Mesangial cell (primary cell): Measurements from ENCODE around the gene OSR1. TPM values are rescaled to one million over a fixed set of nuclear protein-coding genes. Genes with fewer than 3 reads are reported as not detected.

ENCODE experiments used
- total RNA-seq: library from RNA; depleted of rRNA; stranded (reverse); fragments of >200 nt; gene quantifications from 2 replicates; pipeline ENCODE4 v1.2.3, GENCODE V29; 2015

OSR1 gene
- 0.81 and 3.7 TPM in 2 replicates for total RNA-seq

DNA sequence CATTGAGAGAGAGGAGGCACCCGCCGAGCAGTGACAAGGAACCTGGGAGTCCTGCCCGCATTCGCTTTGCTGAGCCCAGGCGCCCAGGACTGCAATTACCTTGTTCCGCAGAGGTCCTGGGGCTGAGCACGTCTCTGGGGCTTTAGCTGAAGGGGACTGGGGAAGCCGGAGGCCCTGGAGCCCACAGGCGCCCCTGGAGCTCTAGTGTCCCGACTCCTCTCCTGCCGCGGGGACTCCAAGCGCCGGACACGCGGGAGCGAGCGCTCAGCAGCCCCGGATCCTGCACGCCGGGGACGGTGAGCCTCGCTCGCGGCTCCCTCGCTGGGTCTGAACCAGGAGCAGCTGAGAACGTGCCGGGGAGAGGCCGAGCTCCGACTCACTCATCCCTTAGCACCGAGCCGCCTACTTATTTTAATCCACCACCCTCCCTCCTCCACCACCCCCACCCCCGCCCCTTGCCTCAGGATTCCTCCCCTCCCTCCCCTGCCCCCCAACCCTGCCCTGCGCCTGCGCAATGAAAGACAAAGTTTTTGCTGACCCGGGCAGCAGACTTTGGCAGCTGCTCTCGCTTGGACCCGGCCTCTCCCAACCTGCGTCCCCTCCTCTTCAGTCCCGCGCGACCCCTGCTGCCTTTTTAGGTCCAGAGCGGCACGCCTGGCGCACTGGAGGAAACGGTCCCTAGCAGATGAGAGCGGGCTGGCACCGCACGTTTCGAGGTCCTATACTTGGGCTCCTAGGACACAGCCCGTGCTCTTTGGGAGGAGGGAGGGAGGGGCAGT is at the start of gene OSR1:
Gene OSR1, minus strand, starts transcription at position 382 of the 779 bp plus-strand sequence. CDS start 4,818 bp downstream, outside the sequence.

